Right lobe of liver (tissue), 6 donors: ENCODE measurements around the gene ASB12. TPM values are rescaled to one million over a fixed set of nuclear protein-coding genes. Genes with fewer than 3 reads are reported as not detected.

Source experiments
- ATAC-seq, 4 donors: fragments of 200-7000 bp; cut with Tn5 transposase; one replicate each; pipeline ENCODE4 v1.9.1; 2020; ENCODE audit warnings: mild to moderate bottlenecking in 4 of 4, moderate library complexity in 4 of 4
- DNase-seq, 3 donors: peaks; one replicate each; pipeline ENCODE4 v3.0.0-alpha.2; 2020
- H3K27ac ChIP-seq, 3 donors: fragments of 200-600 bp; one replicate each; pipeline ENCODE4 v1.8.0; 2022
- H3K27me3 ChIP-seq, 2 donors: fragments of 200-600 bp; one replicate each; pipeline ENCODE4 v1.8.0; 2022
- H3K36me3 ChIP-seq, 4 donors: fragments of 200-600 bp; sonication (generic) in 1 of 4; one replicate each; pipeline versions ENCODE4 v1.5.1 to v1.8.0; 2017 to 2022; ENCODE audit warnings: control low read depth in 1 of 4
- H3K4me1 ChIP-seq, 4 donors: fragments of 200-600 bp; sonication (generic) in 1 of 4; one replicate each; pipeline versions ENCODE4 v1.5.1 to v1.8.0; 2017 to 2022; ENCODE audit warnings: control low read depth in 1 of 4
- H3K4me3 ChIP-seq, 3 donors: fragments of 200-600 bp; one replicate each; pipeline ENCODE4 v1.8.0; 2022
- H3K9me3 ChIP-seq, 4 donors: fragments of 200-600 bp; sonication (generic) in 1 of 4; one replicate each; pipeline versions ENCODE4 v1.5.1 to v1.8.0; 2017 to 2022; ENCODE audit warnings: control low read depth in 1 of 4
- POLR2A ChIP-seq: fragments of 450-650 bp; IDR thresholded peaks from one replicate; pipeline ENCODE4 v1.6.1; 2017; ENCODE audit warnings: antibody characterized with exemption, mild to moderate bottlenecking
- WGBS: methylation state at CpG from one replicate; pipeline ENCODE4 v1.1.6; 2018; ENCODE audit warnings: low coverage, low lambda C conversion rate; ENCODE audit not compliant: insufficient coverage; ENCODE audit errors: missing lambda C conversion rate; 5-methylcytosine and 5-hydroxymethylcytosine counted together
- intact Hi-C, 2 donors: fragments of 100-400 bp; cut with DNase I; formaldehyde crosslinking; loops; one replicate each; pipeline versions ENCODE4 v1.11.2 to v1.14.1; 2022
- total RNA-seq, 6 experiments: library from RNA; depleted of rRNA in 2 of 6; stranded (reverse); fragments of >200 nt in 2 of 6; fragmentation: NEBNext Ultra II Directional in 3 of 6; extraction: Animal tissue kit (Norgen Biotek cat#: 25700) in 3 of 6; gene quantifications; one replicate each; pipeline versions ENCODE4 v1.1.0 to v1.2.4, GENCODE V29; 2016 to 2023
- TF ChIP-seq, protein P1 (sequence below), 4 donors: fragments of 200-600 bp in 3 of 4; fragments of 450-650 bp in 1 of 4; IDR thresholded peaks; one replicate each; pipeline versions ENCODE4 v1.5.1 to v1.8.0; 2016 to 2022; ENCODE audit warnings: antibody characterized with exemption in 4 of 4, mild to moderate bottlenecking in 2 of 4
- donor health status: DM: no; HTN: yes; CAD: no.
- donor health status: DM: no; HTN: no; CAD: no.
- donor health status: DM: no; HTN: no; CAD: no.
- donor health status: DM: no; HTN: yes; CAD: no.
- donor health status: DM: no; HTN: yes; CAD: no.

Gene ASB12
- total RNA-seq, 6 experiments from 2014 or later = 0.18 TPM; not detected in 5

DNA sequence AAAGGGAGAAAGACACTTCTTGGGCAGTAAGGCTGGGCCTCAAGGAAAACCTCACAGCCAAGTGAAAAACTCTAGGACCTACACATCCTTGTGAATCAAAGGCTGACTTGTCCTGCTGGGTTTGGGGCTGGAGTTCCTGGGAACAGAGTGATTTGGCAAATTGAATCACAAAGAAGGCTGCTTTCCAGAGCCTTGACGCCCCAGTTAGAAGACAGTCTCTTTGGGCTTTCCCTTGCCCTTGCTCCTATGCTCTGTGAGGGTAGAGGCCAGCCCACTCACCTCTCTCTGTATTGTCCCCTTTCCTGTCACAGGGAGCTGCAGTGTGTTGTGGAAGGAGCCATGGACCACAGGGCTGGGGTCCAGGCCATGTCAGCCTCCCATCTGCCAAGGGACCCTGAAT lies 34.5 kb downstream of the ASB12 start:
- H3K27ac ChIP-seq = no peak overlapping the region
- no peak for DNase-seq
- no peak for ATAC-seq
- 38% methylated on average over 1 of the region's 1 CpG for WGBS
- H3K36me3 ChIP-seq = no peaks in the 10 kb centered on the region
- H3K9me3 ChIP-seq = no peaks in the 10 kb centered on the region
- intact Hi-C loops = no loop called here
- TF ChIP-seq, protein P1, sequence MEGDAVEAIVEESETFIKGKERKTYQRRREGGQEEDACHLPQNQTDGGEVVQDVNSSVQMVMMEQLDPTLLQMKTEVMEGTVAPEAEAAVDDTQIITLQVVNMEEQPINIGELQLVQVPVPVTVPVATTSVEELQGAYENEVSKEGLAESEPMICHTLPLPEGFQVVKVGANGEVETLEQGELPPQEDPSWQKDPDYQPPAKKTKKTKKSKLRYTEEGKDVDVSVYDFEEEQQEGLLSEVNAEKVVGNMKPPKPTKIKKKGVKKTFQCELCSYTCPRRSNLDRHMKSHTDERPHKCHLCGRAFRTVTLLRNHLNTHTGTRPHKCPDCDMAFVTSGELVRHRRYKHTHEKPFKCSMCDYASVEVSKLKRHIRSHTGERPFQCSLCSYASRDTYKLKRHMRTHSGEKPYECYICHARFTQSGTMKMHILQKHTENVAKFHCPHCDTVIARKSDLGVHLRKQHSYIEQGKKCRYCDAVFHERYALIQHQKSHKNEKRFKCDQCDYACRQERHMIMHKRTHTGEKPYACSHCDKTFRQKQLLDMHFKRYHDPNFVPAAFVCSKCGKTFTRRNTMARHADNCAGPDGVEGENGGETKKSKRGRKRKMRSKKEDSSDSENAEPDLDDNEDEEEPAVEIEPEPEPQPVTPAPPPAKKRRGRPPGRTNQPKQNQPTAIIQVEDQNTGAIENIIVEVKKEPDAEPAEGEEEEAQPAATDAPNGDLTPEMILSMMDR (IDR thresholded peaks at IDR 0.05) = no peak
- no peak for TF ChIP-seq POLR2A
- H3K4me3 ChIP-seq = no peak overlapping the region
- no peaks in the 10 kb centered on the region for H3K27me3 ChIP-seq
- H3K4me1 ChIP-seq = peaks cover 0 to 5% (median 0%) of the 10 kb centered on the region in 4 donors

DNA sequence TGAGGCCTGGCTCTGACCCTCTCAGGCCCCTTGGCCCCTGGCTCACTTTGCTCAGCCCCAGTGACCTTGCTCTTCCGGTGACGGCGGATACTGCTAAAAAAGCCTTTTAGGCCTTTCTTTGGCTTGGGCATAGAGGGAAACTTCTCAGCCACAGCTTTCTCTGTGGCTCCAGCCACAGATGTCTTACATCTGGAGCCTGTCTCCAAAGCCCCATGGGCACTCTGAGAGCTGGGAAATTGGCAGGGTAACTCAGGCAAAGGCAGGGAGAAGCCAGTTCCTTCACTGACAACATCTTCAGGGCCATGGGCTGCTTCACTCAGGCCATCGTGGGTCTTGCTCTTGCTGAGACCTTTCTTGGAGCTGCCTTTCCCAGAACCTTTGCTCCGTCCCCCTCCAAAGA lies 37.7 kb downstream of the ASB12 start:
- no peak for ATAC-seq
- Histone ChIP-seq H3K4me3 (no peak overlapping the region), H3K27ac (no peak overlapping the region), H3K27me3 (no peaks in the 10 kb centered on the region), H3K4me1 (no peaks in the 10 kb centered on the region), H3K36me3 (no peaks in the 10 kb centered on the region), H3K9me3 (no peaks in the 10 kb centered on the region)
- no peak for DNase-seq
- 100% methylated on average over 4 of the region's 5 CpGs for WGBS
- no peak for TF ChIP-seq POLR2A
- TF ChIP-seq, protein P1 (IDR thresholded peaks at IDR 0.05) = no peak
- intact Hi-C loops = no loop called here

DNA sequence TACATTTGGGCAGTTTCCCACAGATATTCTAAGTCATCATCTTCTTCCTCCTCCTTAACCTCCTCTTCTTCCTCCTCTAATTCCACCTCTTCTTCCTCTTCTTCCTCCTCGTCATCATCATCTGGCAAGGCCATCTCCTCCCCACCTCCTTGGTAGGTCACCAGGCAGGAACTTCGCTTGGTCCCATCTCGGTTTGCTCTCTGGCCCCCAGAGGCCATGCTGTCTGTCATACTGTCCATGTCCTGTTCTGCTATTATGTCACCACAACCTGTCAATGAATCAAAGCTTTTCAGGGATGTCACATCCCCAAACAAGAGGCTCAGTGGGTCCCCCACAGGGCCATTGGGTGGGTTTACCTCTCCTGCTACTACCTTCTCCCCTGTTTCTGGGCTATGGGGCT lies 38.4 kb downstream of the ASB12 start:
- H3K27me3 ChIP-seq = no peaks in the 10 kb centered on the region
- intact Hi-C loops = no loop called here
- H3K27ac ChIP-seq = no peak overlapping the region
- H3K9me3 ChIP-seq = no peaks in the 10 kb centered on the region
- no peaks in the 10 kb centered on the region for H3K36me3 ChIP-seq
- ATAC-seq (no peak), DNase-seq (no peak)
- no peaks in the 10 kb centered on the region for H3K4me1 ChIP-seq
- 85% methylated on average over 3 of the region's 3 CpGs for WGBS
- no peak overlapping the region for H3K4me3 ChIP-seq
- TF ChIP-seq POLR2A = no peak
- TF ChIP-seq, protein P1 (IDR thresholded peaks at IDR 0.05) = no peak

DNA sequence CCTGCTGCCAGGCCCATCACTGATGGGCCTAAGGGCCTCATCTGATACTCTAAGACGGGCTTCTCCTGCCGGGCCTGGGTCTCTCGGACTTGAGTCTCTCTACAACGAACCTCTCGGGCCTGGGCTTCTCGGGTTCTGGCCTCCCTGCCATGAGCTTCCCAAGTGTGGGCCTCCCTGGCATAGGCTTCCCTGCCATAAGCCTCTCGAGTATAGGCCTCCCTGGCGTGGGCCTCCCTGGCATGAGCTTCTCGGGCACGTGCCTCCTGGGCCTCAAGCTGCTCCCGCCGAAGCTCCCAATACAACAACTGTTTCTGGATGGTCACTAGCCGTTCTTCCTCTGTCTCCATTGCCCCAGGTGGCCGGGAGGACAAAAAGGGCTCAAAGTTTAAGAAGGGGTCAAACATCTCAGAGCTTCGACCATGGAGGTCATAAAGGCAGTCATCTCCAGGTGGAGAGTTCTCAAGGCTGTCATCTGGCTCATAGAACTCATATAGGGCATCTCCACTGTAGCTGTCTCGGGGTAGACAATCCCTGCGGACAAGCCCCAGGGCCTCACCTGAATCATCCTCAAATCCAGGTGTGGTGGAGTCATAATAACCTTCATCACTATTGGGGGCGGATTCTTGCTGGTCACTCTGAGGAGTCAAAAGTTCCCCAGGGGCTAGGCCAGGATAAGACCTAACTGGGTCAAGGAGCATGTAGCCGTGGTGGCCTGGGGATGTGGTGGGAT lies 39.0 kb downstream of the ASB12 start:
- no peaks in the 10 kb centered on the region for H3K9me3 ChIP-seq
- no peak overlapping the region for H3K4me3 ChIP-seq
- intact Hi-C loops = no loop called here
- H3K27me3 ChIP-seq = no peaks in the 10 kb centered on the region
- H3K36me3 ChIP-seq = no peaks in the 10 kb centered on the region
- 40% methylated on average over 2 of the region's 19 CpGs for WGBS
- H3K4me1 ChIP-seq = no peaks in the 10 kb centered on the region
- ATAC-seq = no peak
- no peak for DNase-seq
- H3K27ac ChIP-seq = no peak overlapping the region
- TF ChIP-seq, protein P1 (IDR thresholded peaks at IDR 0.05) = no peak
- TF ChIP-seq POLR2A = no peak
